ENCODE measurements around the gene COL6A6. TPM values are rescaled to one million over a fixed set of nuclear protein-coding genes. Genes with fewer than 3 reads are reported as not detected.

COL6A6 gene
- total RNA-seq, result not detected

- peaks cover 0 to 7% of the 10 kb centered on the region in 2 donors for H3K27me3 ChIP-seq
- no peak within 1 kb of the TSS for H3K27ac ChIP-seq
- DNase-seq (no peak), ATAC-seq (no peak)
- H3K4me3 ChIP-seq, result no peak within 1 kb of the TSS
- no peaks in the 10 kb centered on the region for H3K9me3 ChIP-seq
- WGBS, 2 donors, result 2 to 3% methylated on average over 27 to 31 of the region's 58 CpGs
- no peaks in the 10 kb centered on the region for H3K36me3 ChIP-seq (replicated peaks in 1 of 2; ENCODE audit: insufficient read depth in 1 of 2, low read depth in 2 of 2)
- intact Hi-C loops (cut with DNase I), result no loop called here
- TF ChIP-seq CTCF (IDR thresholded peaks at IDR 0.05) (no peak), POLR2A (IDR thresholded peaks at IDR 0.05) (no peak)
- H3K4me1 ChIP-seq, result peaks cover 5% of the 10 kb centered on the region
Observed at GRCh38 chr3:130516645-130517512, at the start of gene COL6A6. Gene COL6A6, plus strand, starts transcription at chr3:130517177. Its CDS starts 43,188 bp downstream, at chr3:130560365.

GRCh38 chr3:130468311-130468710, 48.7 kb upstream of the COL6A6 start:
- no peaks in the 10 kb centered on the region for H3K4me1 ChIP-seq
- H3K36me3 ChIP-seq (replicated peaks in 1 of 2; ENCODE audit: insufficient read depth in 1 of 2, low read depth in 2 of 2), result no peaks in the 10 kb centered on the region
- WGBS, 2 donors, result 91 to 92% methylated on average over 1 of the region's 1 CpG
- intact Hi-C loops (cut with DNase I), result no loop called here
- TF ChIP-seq POLR2A (IDR thresholded peaks at IDR 0.05) (no peak), CTCF (IDR thresholded peaks at IDR 0.05) (no peak)
- DNase-seq (no peak), ATAC-seq (no peak)
- no peaks in the 10 kb centered on the region for H3K27me3 ChIP-seq
- H3K9me3 ChIP-seq, result no peaks in the 10 kb centered on the region
- H3K4me3 ChIP-seq, result no peak overlapping the region
- no peak overlapping the region for H3K27ac ChIP-seq

GRCh38 chr3:130470126-130470525, 46.9 kb upstream of the COL6A6 start:
- no peak overlapping the region for H3K4me3 ChIP-seq
- WGBS, 2 donors, result 33 to 43% methylated on average over 3 of the region's 3 CpGs
- H3K4me1 ChIP-seq, result no peaks in the 10 kb centered on the region
- H3K27ac ChIP-seq, result no peak overlapping the region
- intact Hi-C loops (cut with DNase I), result no loop called here
- H3K9me3 ChIP-seq, result no peaks in the 10 kb centered on the region
- H3K27me3 ChIP-seq, result no peaks in the 10 kb centered on the region
- no peaks in the 10 kb centered on the region for H3K36me3 ChIP-seq (replicated peaks in 1 of 2; ENCODE audit: insufficient read depth in 1 of 2, low read depth in 2 of 2)
- no peak for ATAC-seq
- DNase-seq, result no peak
- TF ChIP-seq CTCF (IDR thresholded peaks at IDR 0.05) (no peak), POLR2A (IDR thresholded peaks at IDR 0.05) (no peak)

- ATAC-seq (no peak), DNase-seq (no peak)
- Histone ChIP-seq H3K27me3 (no peaks in the 10 kb centered on the region), H3K4me1 (no peaks in the 10 kb centered on the region), H3K4me3 (no peak overlapping the region), H3K9me3 (no peaks in the 10 kb centered on the region), H3K36me3 (replicated peaks in 1 of 2; ENCODE audit: insufficient read depth in 1 of 2, low read depth in 2 of 2) (no peaks in the 10 kb centered on the region), H3K27ac (no peak overlapping the region)
- intact Hi-C loops (cut with DNase I), result no loop called here
- no peak for TF ChIP-seq CTCF (IDR thresholded peaks at IDR 0.05)
- no peak for TF ChIP-seq POLR2A (IDR thresholded peaks at IDR 0.05)
- WGBS, 2 donors, result 44 to 73% methylated on average over 2 of the region's 2 CpGs
Observed at GRCh38 chr3:130473416-130473815, 43.6 kb upstream of the COL6A6 start.

- intact Hi-C loops (cut with DNase I), result no loop called here
- Histone ChIP-seq H3K9me3 (no peaks in the 10 kb centered on the region), H3K27me3 (no peaks in the 10 kb centered on the region), H3K4me3 (no peak overlapping the region), H3K27ac (no peak overlapping the region), H3K36me3 (replicated peaks in 1 of 2; ENCODE audit: insufficient read depth in 1 of 2, low read depth in 2 of 2) (no peaks in the 10 kb centered on the region), H3K4me1 (no peaks in the 10 kb centered on the region)
- ATAC-seq, result peak; percentile 52
- no peak for TF ChIP-seq POLR2A (IDR thresholded peaks at IDR 0.05)
- TF ChIP-seq CTCF (IDR thresholded peaks at IDR 0.05), result peak in 6 of 7 experiments; percentile 15 to 53 (median 41)
- DNase-seq, result peak in 3 of 4 donors; percentile 15 to 48 (median 42)
- WGBS, 2 donors, result 16 to 24% methylated on average over 4 of the region's 4 CpGs
Observed at GRCh38 chr3:130480736-130481135, 36.2 kb upstream of the COL6A6 start.
